Right atrium auricular region (tissue), 2 donors: ENCODE data around the gene RAB31. TPM values are rescaled to one million over a fixed set of nuclear protein-coding genes. Genes with fewer than 3 reads are reported as not detected.

Experiments
- DNase-seq: peaks from one replicate; pipeline ENCODE4 v3.0.0-alpha.2; 2019; ENCODE audit warnings: low spot score
- H3K27ac ChIP-seq, 2 donors: fragments of 200-600 bp; sonication (generic); 1 replicate in 1 of 2; 2 replicates in 1 of 2; pipeline ENCODE4 v1.5.1; 2016 to 2019
- H3K27me3 ChIP-seq, 2 donors: fragments of 200-600 bp; sonication (generic); one replicate each; pipeline versions ENCODE4 v1.5.1 to v1.6.0; 2017 to 2019
- H3K36me3 ChIP-seq: fragments of 200-600 bp; sonication (generic); one replicate; pipeline ENCODE4 v1.5.1; 2016
- H3K4me1 ChIP-seq, 2 donors: fragments of 200-600 bp; sonication (generic); one replicate each; pipeline versions ENCODE4 v1.5.1 to v1.6.0; 2017 to 2019
- H3K4me3 ChIP-seq, 2 donors: fragments of 200-600 bp; sonication (generic); 1 replicate in 1 of 2; 2 replicates in 1 of 2; pipeline ENCODE4 v1.5.1; 2017 to 2019; ENCODE audit warnings: mild to moderate bottlenecking in 1 of 2, moderate library complexity in 1 of 2
- H3K9me3 ChIP-seq, 2 donors: fragments of 200-600 bp; sonication (generic); one replicate each; pipeline ENCODE4 v1.5.1; 2019
- CTCF ChIP-seq, 2 donors: fragments of 200-600 bp; sonication (generic); IDR thresholded peaks; one replicate each; pipeline ENCODE4 v1.5.1; 2019; ENCODE audit warnings: antibody characterized with exemption in 2 of 2
- total RNA-seq, 2 donors: library from RNA; depleted of rRNA; stranded (reverse); fragments of >200 nt; gene quantifications; one replicate each; pipeline ENCODE4 v1.1.0, GENCODE V29; 2016

Gene RAB31
- total RNA-seq, 2 donors from 2014 or later = 9.9 to 29.2 TPM

GRCh38 chr18:9688036-9688741, 19.9 kb upstream of the RAB31 start:
- no peaks in the 10 kb centered on the region for H3K36me3 ChIP-seq
- peaks cover 0 to 27% of the 10 kb centered on the region in 2 donors for H3K4me1 ChIP-seq
- no peaks in the 10 kb centered on the region for H3K27me3 ChIP-seq
- H3K9me3 ChIP-seq = no peaks in the 10 kb centered on the region
- H3K27ac ChIP-seq = no peak overlapping the region
- no peak for TF ChIP-seq CTCF (IDR thresholded peaks at IDR 0.05)
- DNase-seq = no peak
- H3K4me3 ChIP-seq = no peak overlapping the region

DNA sequence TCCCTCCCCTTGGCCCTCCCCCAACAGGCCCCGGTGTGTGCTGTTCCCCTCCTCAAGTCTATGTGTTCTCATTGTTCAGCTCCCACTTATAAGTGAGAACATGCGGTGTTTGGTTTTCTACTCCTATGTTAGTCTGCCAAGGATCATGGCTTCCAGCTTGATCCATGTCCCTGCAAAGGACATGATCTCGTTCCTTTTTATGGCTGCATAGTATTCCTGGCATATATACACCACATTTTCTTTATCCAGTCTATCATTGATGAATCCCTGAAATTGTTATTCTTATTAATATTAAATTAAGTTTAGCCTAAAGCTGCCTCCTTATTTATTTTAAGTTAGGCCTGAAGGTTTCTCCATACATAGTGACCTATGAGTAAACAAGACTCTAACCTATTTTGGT, 18.8 kb upstream of the RAB31 start:
- H3K36me3 ChIP-seq = no peaks in the 10 kb centered on the region
- DNase-seq = no peak
- no peak overlapping the region for H3K27ac ChIP-seq
- no peak overlapping the region for H3K4me3 ChIP-seq
- TF ChIP-seq CTCF (IDR thresholded peaks at IDR 0.05) = no peak
- peaks cover 0 to 16% of the 10 kb centered on the region in 2 donors for H3K4me1 ChIP-seq
- no peaks in the 10 kb centered on the region for H3K9me3 ChIP-seq
- H3K27me3 ChIP-seq = no peaks in the 10 kb centered on the region

DNA sequence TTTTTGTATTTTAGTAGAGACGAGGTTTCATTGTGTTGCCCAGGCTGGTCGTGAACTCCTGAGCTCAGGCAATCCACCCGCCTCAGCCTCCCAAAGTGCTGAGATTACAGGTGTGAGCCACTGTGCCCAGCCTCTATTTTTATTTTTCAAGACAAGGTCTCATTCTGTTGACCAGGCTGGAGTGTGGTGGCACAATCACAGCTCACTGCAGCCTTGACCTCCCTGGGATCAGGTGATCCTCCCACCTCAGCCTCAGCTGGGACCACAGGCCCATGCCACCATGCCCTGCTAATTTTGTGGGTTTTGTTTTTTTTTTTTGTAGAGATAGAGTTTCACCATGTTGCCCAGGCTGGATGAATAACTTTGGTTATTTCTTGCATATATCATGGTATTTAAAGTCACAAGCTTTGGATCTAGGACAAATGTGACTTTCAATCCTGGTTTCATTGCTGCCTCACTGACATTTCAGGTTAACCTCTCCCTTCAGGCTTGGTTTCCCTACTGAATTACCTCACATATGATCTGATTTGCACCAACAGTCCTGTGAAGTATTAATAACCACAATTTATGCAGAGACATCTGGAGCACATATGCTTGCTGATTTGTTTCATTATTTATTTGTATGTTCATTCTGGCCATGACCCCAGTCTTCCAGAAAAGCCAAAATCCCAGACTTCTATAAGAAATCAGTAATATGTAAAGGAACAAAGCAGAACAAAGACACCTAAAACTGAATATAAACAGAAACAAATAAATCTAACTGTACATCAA, 17.5 kb upstream of the RAB31 start:
- H3K36me3 ChIP-seq = no peaks in the 10 kb centered on the region
- peaks cover 0 to 3% of the 10 kb centered on the region in 2 donors for H3K4me1 ChIP-seq
- no peak overlapping the region for H3K4me3 ChIP-seq
- no peak for DNase-seq
- H3K27ac ChIP-seq = no peak overlapping the region
- TF ChIP-seq CTCF (IDR thresholded peaks at IDR 0.05) = no peak
- no peaks in the 10 kb centered on the region for H3K9me3 ChIP-seq
- no peaks in the 10 kb centered on the region for H3K27me3 ChIP-seq

GRCh38 chr18:9691235-9691634, 16.9 kb upstream of the RAB31 start:
- TF ChIP-seq CTCF (IDR thresholded peaks at IDR 0.05) = no peak

GRCh38 chr18:9694174-9694573, 13.9 kb upstream of the RAB31 start:
- TF ChIP-seq CTCF (IDR thresholded peaks at IDR 0.05) = no peak
- DNase-seq = no peak

More at GRCh38 chr18:9691235-9691634, 16.9 kb upstream of the RAB31 start:
- no peak for DNase-seq
- Histone ChIP-seq H3K4me1 (no peaks in the 10 kb centered on the region), H3K36me3 (no peaks in the 10 kb centered on the region), H3K27me3 (no peaks in the 10 kb centered on the region), H3K4me3 (no peak overlapping the region), H3K9me3 (no peaks in the 10 kb centered on the region), H3K27ac (no peak overlapping the region)

More at GRCh38 chr18:9694174-9694573, 13.9 kb upstream of the RAB31 start:
- Histone ChIP-seq H3K27ac (no peak overlapping the region), H3K9me3 (no peaks in the 10 kb centered on the region), H3K4me3 (no peak overlapping the region), H3K27me3 (no peaks in the 10 kb centered on the region), H3K4me1 (no peaks in the 10 kb centered on the region), H3K36me3 (no peaks in the 10 kb centered on the region)
